ENCODE measurements around the gene CYP2A13. TPM values are rescaled to one million over a fixed set of nuclear protein-coding genes. Genes with fewer than 3 reads are reported as not detected.
"Not testable (repeated sequence)": the region's sequence is repeated elsewhere in the genome, so short reads cannot be mapped to it uniquely, and the experiment has no call there.

Gene CYP2A13
- total and polyA plus RNA-seq, 9 donors = not detected

- intact Hi-C loops (cut with DNase I) = no loop called here
- H3K27me3 ChIP-seq = no peaks in the 10 kb centered on the region
- no peak overlapping the region for H3K27ac ChIP-seq
- DNase-seq = no peak
- no peaks in the 10 kb centered on the region for H3K4me1 ChIP-seq (ENCODE audit: insufficient read depth)
- 67 to 81% (median 79%) methylated on average over 6 of the region's 6 CpGs for WGBS, 3 donors
- no peaks in the 10 kb centered on the region for H3K36me3 ChIP-seq
- no peak overlapping the region for H3K4me3 ChIP-seq
- no peak for TF ChIP-seq CTCF (IDR thresholded peaks at IDR 0.05)
- no peak for TF ChIP-seq POLR2A (IDR thresholded peaks at IDR 0.05)
- no peak for TF ChIP-seq EP300 (IDR thresholded peaks at IDR 0.05)
- H3K9me3 ChIP-seq = no peaks in the 10 kb centered on the region
These were observed 40.4 kb downstream of the CYP2A13 start for GRCh38 chr19:41128692-41129091.

- intact Hi-C loops (cut with DNase I) = no loop called here
- Histone ChIP-seq H3K36me3 (no peaks in the 10 kb centered on the region), H3K27me3 (no peaks in the 10 kb centered on the region), H3K4me1 (ENCODE audit: insufficient read depth) (no peaks in the 10 kb centered on the region), H3K4me3 (no peak overlapping the region), H3K9me3 (no peaks in the 10 kb centered on the region), H3K27ac (no peak overlapping the region)
- DNase-seq = no peak
- TF ChIP-seq EP300 (IDR thresholded peaks at IDR 0.05) (no peak), POLR2A (IDR thresholded peaks at IDR 0.05) (no peak), CTCF (IDR thresholded peaks at IDR 0.05) (no peak)
- 79 to 86% (median 84%) methylated on average over 5 of the region's 5 CpGs for WGBS, 3 donors
These were observed 42.9 kb downstream of the CYP2A13 start for GRCh38 chr19:41131186-41131585.

GRCh38 chr19:41133260-41133659 is 45.0 kb downstream of the CYP2A13 start:
- Histone ChIP-seq H3K4me3 (no peak overlapping the region), H3K4me1 (ENCODE audit: insufficient read depth) (no peaks in the 10 kb centered on the region), H3K27me3 (no peaks in the 10 kb centered on the region), H3K9me3 (no peaks in the 10 kb centered on the region), H3K36me3 (no peaks in the 10 kb centered on the region), H3K27ac (no peak overlapping the region)
- TF ChIP-seq EP300 (IDR thresholded peaks at IDR 0.05) = no peak
- no peak for TF ChIP-seq CTCF (IDR thresholded peaks at IDR 0.05)
- no peak for TF ChIP-seq POLR2A (IDR thresholded peaks at IDR 0.05)
- intact Hi-C loops (cut with DNase I) = no loop called here
- 17 to 38% (median 34%) methylated on average over 3 of the region's 3 CpGs for WGBS, 3 donors
- no peak for DNase-seq

GRCh38 chr19:41134616-41135015 is 46.4 kb downstream of the CYP2A13 start:
- H3K27ac ChIP-seq = no peak overlapping the region
- no peaks in the 10 kb centered on the region for H3K36me3 ChIP-seq
- intact Hi-C loops (cut with DNase I) = loop anchor here in 1 of 4 donors (5.0 kb wide), 1 partner anchor 472 kb away; no protein-coding TSS in a partner anchor
- H3K9me3 ChIP-seq = no peaks in the 10 kb centered on the region
- no peaks in the 10 kb centered on the region for H3K27me3 ChIP-seq
- WGBS, 3 donors = 87 to 88% (median 87%) methylated on average over 20 of the region's 20 CpGs
- H3K4me3 ChIP-seq = no peak overlapping the region
- no peak for DNase-seq
- TF ChIP-seq CTCF (IDR thresholded peaks at IDR 0.05) (no peak), POLR2A (IDR thresholded peaks at IDR 0.05) (no peak), EP300 (IDR thresholded peaks at IDR 0.05) (no peak)
- H3K4me1 ChIP-seq (ENCODE audit: insufficient read depth) = no peaks in the 10 kb centered on the region

GRCh38 chr19:41135390-41136384 is 47.4 kb downstream of the CYP2A13 start:
- 7 to 15% (median 10%) methylated on average over 45 to 70 of the region's 76 CpGs for WGBS, 3 donors
- H3K27me3 ChIP-seq; H3K36me3 ChIP-seq; H3K27ac ChIP-seq; H3K9me3 ChIP-seq; H3K4me1 ChIP-seq (ENCODE audit: insufficient read depth): not testable (repeated sequence)
- H3K4me3 ChIP-seq = peak overlapping the region; percentile 18
- intact Hi-C loops (cut with DNase I) = loop anchor here in 1 of 4 donors (5.0 kb wide), 1 partner anchor 473 kb away; no protein-coding TSS in a partner anchor
- DNase-seq = peak; percentile 59 to 87 (median 63)
